Neural cell (in vitro differentiated cells): ENCODE results near the gene ADD3.

Experiments
- EP300 ChIP-seq: fragments of 450-650 bp; conservative IDR thresholded peaks from 2 replicates; pipeline ENCODE4 v1.6.1; 2014; ENCODE audit warnings: antibody characterized with exemption, mild to moderate bottlenecking, moderate library complexity; ENCODE audit not compliant: poor library complexity, severe bottlenecking
- EZH2 ChIP-seq: fragments of 200-600, 300-800 bp; shearing (Covaris generic), sonication (generic); IDR thresholded peaks from 2 replicates; pipeline ENCODE4 v1.6.1; 2014; ENCODE audit warnings: antibody characterized with exemption, low read length, borderline replicate concordance, mild to moderate bottlenecking; ENCODE audit not compliant: insufficient read depth, poor library complexity, severe bottlenecking
- POLR2AphosphoS5 ChIP-seq: IDR thresholded peaks from 2 replicates; pipeline ENCODE4 v1.6.1; 2012
- RAD21 ChIP-seq: fragments of 450-650 bp; conservative IDR thresholded peaks from 2 replicates; pipeline ENCODE4 v1.6.1; 2014; ENCODE audit warnings: antibody characterized with exemption, mild to moderate bottlenecking, moderate library complexity
- REST ChIP-seq: IDR thresholded peaks from 2 replicates; pipeline ENCODE4 v1.6.1; 2012; ENCODE audit warnings: borderline replicate concordance
- SMC3 ChIP-seq: fragments of 450-650 bp; conservative IDR thresholded peaks from 2 replicates; pipeline ENCODE4 v1.6.1; 2014; ENCODE audit warnings: antibody characterized with exemption, mild to moderate bottlenecking, moderate library complexity; ENCODE audit not compliant: poor library complexity
- TAF1 ChIP-seq: IDR thresholded peaks from 2 replicates; pipeline ENCODE4 v1.6.1; 2012; ENCODE audit warnings: low read depth
- TF ChIP-seq, protein P1 (sequence below): fragments of 450-650 bp; IDR thresholded peaks from 2 replicates; pipeline ENCODE4 v1.5.1; 2014; ENCODE audit warnings: antibody characterized with exemption, mild to moderate bottlenecking, moderate library complexity; ENCODE audit not compliant: poor library complexity, severe bottlenecking

DNA sequence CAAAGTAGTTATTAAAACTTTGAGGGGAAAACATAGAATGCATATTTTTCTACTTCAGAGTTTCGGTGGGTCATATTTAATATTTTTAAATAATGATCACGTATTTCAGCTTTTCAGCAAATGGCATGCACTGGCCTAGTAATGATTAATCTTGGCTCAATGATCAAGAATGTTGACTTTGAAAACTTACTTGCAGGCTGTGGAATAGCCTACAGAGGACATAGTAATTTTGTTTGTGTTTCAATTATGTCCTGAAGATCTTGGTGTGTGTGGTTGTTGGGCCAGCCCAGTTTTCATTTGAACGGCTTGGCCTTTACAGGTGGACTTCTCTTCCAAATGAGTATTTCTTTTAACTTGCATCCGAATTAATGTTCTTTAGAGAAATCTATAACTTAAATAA is 35.1 kb downstream of the ADD3 start:
- TF ChIP-seq, protein P1, sequence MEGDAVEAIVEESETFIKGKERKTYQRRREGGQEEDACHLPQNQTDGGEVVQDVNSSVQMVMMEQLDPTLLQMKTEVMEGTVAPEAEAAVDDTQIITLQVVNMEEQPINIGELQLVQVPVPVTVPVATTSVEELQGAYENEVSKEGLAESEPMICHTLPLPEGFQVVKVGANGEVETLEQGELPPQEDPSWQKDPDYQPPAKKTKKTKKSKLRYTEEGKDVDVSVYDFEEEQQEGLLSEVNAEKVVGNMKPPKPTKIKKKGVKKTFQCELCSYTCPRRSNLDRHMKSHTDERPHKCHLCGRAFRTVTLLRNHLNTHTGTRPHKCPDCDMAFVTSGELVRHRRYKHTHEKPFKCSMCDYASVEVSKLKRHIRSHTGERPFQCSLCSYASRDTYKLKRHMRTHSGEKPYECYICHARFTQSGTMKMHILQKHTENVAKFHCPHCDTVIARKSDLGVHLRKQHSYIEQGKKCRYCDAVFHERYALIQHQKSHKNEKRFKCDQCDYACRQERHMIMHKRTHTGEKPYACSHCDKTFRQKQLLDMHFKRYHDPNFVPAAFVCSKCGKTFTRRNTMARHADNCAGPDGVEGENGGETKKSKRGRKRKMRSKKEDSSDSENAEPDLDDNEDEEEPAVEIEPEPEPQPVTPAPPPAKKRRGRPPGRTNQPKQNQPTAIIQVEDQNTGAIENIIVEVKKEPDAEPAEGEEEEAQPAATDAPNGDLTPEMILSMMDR = no peak
- TF ChIP-seq EZH2 (no peak), EP300 (no peak), REST (no peak), SMC3 (no peak), RAD21 (no peak), TAF1 (no peak), POLR2AphosphoS5 (no peak)
